ENCODE data around the gene BCORL1. TPM values are rescaled to one million over a fixed set of nuclear protein-coding genes. Genes with fewer than 3 reads are reported as not detected.

Gene BCORL1
- total RNA-seq, 6 experiments from 2014 or later: 13.3 to 18.3 (median 14.8) TPM

DNA sequence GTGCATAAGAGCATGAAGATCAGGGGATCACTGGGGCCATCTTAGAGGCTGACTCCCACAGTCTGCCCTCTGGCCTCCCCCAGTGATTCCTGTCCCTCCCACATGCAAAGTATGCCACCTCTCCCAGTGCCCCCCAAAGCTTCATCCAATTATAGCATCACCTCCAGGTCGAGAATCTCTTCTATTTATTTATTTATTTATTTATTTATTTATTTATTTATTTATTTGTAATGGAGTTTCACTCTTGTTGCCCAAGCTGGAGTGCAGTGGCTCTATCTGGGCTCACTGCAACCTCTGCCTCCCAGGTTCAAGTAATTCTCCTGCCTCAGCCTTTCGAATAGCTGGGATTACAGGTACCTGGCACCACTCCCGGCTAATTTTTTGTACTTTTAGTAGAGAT, 50.1 kb downstream of the BCORL1 start:
- Mint-ChIP-seq H3K4me3 (no peak overlapping the region), H3K4me1 (ENCODE audit: low read depth) (peaks cover 6% of the 10 kb centered on the region), H3K27ac (no peak overlapping the region), H3K36me3 (ENCODE audit: low read depth) (no peaks in the 10 kb centered on the region; the same call in 1 of the 2 replicates), H3K27me3 (ENCODE audit: insufficient read depth) (no peaks in the 10 kb centered on the region), H3K9me3 (no peaks in the 10 kb centered on the region)
- no peak for DNase-seq
- no peak for TF ChIP-seq CTCF (IDR thresholded peaks at IDR 0.05)

- no peak for DNase-seq
- no peak for TF ChIP-seq CTCF (IDR thresholded peaks at IDR 0.05)
- Mint-ChIP-seq H3K4me3 (no peak overlapping the region), H3K27me3 (ENCODE audit: insufficient read depth) (no peaks in the 10 kb centered on the region), H3K36me3 (ENCODE audit: low read depth) (no peaks in the 10 kb centered on the region; the same call in 1 of the 2 replicates), H3K9me3 (no peaks in the 10 kb centered on the region), H3K27ac (no peak overlapping the region), H3K4me1 (ENCODE audit: low read depth) (no peaks in the 10 kb centered on the region)
Measured at GRCh38 chrX:130034178-130034577, 51.7 kb downstream of the BCORL1 start.

DNA sequence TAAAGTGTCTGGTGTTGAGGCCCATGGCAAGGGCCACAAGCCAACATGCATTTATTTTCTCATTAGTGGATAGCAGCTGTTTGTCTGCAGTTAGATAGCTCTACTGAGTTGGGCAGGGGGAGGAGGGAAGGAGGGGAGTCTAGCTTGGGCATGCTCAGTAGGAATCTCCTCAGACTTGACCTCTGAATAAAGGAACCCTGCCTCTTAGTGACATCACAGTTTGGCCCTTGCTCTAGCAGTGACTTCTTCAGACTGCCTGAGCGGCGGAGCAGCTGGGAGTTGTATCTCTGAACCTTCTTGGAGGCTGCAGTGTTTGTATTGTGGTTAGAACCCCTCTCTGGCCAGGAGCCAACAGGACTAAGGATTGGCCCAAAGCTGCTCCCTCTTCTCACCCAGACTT, 57.4 kb downstream of the BCORL1 start:
- Mint-ChIP-seq H3K27ac (no peak overlapping the region), H3K9me3 (no peaks in the 10 kb centered on the region), H3K27me3 (ENCODE audit: insufficient read depth) (peaks cover 1% of the 10 kb centered on the region; the same call in 1 of the 2 replicates), H3K4me1 (ENCODE audit: low read depth) (no peaks in the 10 kb centered on the region), H3K4me3 (no peak overlapping the region), H3K36me3 (ENCODE audit: low read depth) (no peaks in the 10 kb centered on the region; the same call in none of the 2 replicates)
- no peak for DNase-seq
- TF ChIP-seq CTCF (IDR thresholded peaks at IDR 0.05): no peak

GRCh38 chrX:130047416-130047815, 65.0 kb downstream of the BCORL1 start:
- Mint-ChIP-seq H3K36me3 (ENCODE audit: low read depth) (no peaks in the 10 kb centered on the region; the same call in 1 of the 2 replicates), H3K27ac (no peak overlapping the region), H3K9me3 (no peaks in the 10 kb centered on the region), H3K4me1 (ENCODE audit: low read depth) (no peaks in the 10 kb centered on the region), H3K4me3 (no peak overlapping the region), H3K27me3 (ENCODE audit: insufficient read depth) (peaks cover 1% of the 10 kb centered on the region)
- DNase-seq: no peak
- TF ChIP-seq CTCF (IDR thresholded peaks at IDR 0.05): no peak

- TF ChIP-seq CTCF (IDR thresholded peaks at IDR 0.05): no peak
- Mint-ChIP-seq H3K4me1 (ENCODE audit: low read depth) (no peaks in the 10 kb centered on the region), H3K9me3 (no peaks in the 10 kb centered on the region), H3K4me3 (no peak overlapping the region), H3K27ac (no peak overlapping the region), H3K27me3 (ENCODE audit: insufficient read depth) (no peaks in the 10 kb centered on the region; the same call in none of the 2 replicates), H3K36me3 (ENCODE audit: low read depth) (no peaks in the 10 kb centered on the region; the same call in 1 of the 2 replicates)
- DNase-seq: no peak
Measured at GRCh38 chrX:130048686-130049222, 66.3 kb downstream of the BCORL1 start.
